Tibial nerve (tissue), 4 donors: ENCODE measurements around the gene RIF1.

Source experiments
- CTCF ChIP-seq, 5 experiments: fragments of 200-600 bp in 3 of 5; fragments of 450-650 bp in 2 of 5; sonication (generic) in 3 of 5; IDR thresholded peaks; one replicate each; pipeline ENCODE4 v1.5.1; 2016 to 2019; ENCODE audit warnings: antibody characterized with exemption in 5 of 5, mild to moderate bottlenecking in 3 of 5, moderate library complexity in 2 of 5
- EP300 ChIP-seq, 2 donors: sonication (generic); formaldehyde crosslinking; IDR thresholded peaks; one replicate each; pipeline ENCODE4 v1.6.1; 2017; ENCODE audit warnings: antibody characterized with exemption in 2 of 2, mild to moderate bottlenecking in 1 of 2
- POLR2A ChIP-seq, 2 donors: fragments of 450-650 bp; IDR thresholded peaks; one replicate each; pipeline ENCODE4 v1.6.1; 2017; ENCODE audit warnings: antibody characterized with exemption in 2 of 2, mild to moderate bottlenecking in 2 of 2, moderate library complexity in 2 of 2

- TF ChIP-seq CTCF (IDR thresholded peaks at IDR 0.05) (no peak), POLR2A (IDR thresholded peaks at IDR 0.05) (no peak), EP300 (IDR thresholded peaks at IDR 0.05) (no peak)
These were observed 96.5 kb downstream of the RIF1 start for GRCh38 chr2:151506170-151506569.
